Progenitor cell of endocrine pancreas (in vitro differentiated cells): ENCODE data around the gene MAN2A2. TPM values are rescaled to one million over a fixed set of nuclear protein-coding genes. Genes with fewer than 3 reads are reported as not detected.
"Not testable (repeated sequence)": the region's sequence is repeated elsewhere in the genome, so short reads cannot be mapped to it uniquely, and the experiment has no call there.

Source experiments
- DNase-seq: peaks from one replicate; pipeline ENCODE4 v3.0.0; 2021; ENCODE audit warnings: low spot score; ENCODE audit not compliant: unreplicated experiment
- H3K27ac Mint-ChIP-seq: 2 replicates; pipeline ENCODE4 v1.8.0; 2021; ENCODE audit warnings: mild to moderate bottlenecking, moderate library complexity, mixed read lengths
- H3K27me3 Mint-ChIP-seq: 2 replicates; pipeline ENCODE4 v1.8.0; 2021; ENCODE audit warnings: mixed read lengths
- H3K36me3 Mint-ChIP-seq: 2 replicates; pipeline ENCODE4 v1.8.0; 2022; ENCODE audit warnings: mixed read lengths; ENCODE audit not compliant: insufficient read depth
- H3K4me1 Mint-ChIP-seq: 2 replicates; pipeline ENCODE4 v1.8.0; 2021; ENCODE audit warnings: low read depth, mixed read lengths
- H3K4me3 Mint-ChIP-seq: 2 replicates; pipeline ENCODE4 v1.8.0; 2021; ENCODE audit warnings: low read depth, mild to moderate bottlenecking, moderate library complexity, mixed read lengths
- H3K9me3 Mint-ChIP-seq: 2 replicates; pipeline ENCODE4 v1.8.0; 2021; ENCODE audit warnings: low read depth, mixed read lengths
- CTCF ChIP-seq: fragments of 200-600 bp; sonication (generic); IDR thresholded peaks from one replicate; pipeline ENCODE4 v1.5.0; 2021; ENCODE audit warnings: antibody characterized with exemption, mild to moderate bottlenecking; ENCODE audit not compliant: unreplicated experiment
- total RNA-seq: library from RNA; stranded (reverse); gene quantifications from 2 replicates; pipeline ENCODE4 v1.2.1, GENCODE V29; 2021

The MAN2A2 gene
- total RNA-seq, 1 donor from 2014 or later: 117 TPM

GRCh38 chr15:90907051-90907660, 4.1 kb downstream of the MAN2A2 start:
- Mint-ChIP-seq H3K27ac (no peak overlapping the region), H3K36me3 (peaks cover 19% of the 10 kb centered on the region), H3K9me3 (no peaks in the 10 kb centered on the region), H3K27me3 (no peaks in the 10 kb centered on the region), H3K4me3 (no peak overlapping the region), H3K4me1 (peaks cover 8% of the 10 kb centered on the region)
- DNase-seq: no peak
- TF ChIP-seq CTCF: no peak

GRCh38 chr15:90907838-90908507, 4.9 kb downstream of the MAN2A2 start:
- Mint-ChIP-seq H3K36me3 (peaks cover 19% of the 10 kb centered on the region), H3K4me1 (peaks cover 7% of the 10 kb centered on the region), H3K27ac (no peak overlapping the region), H3K9me3 (no peaks in the 10 kb centered on the region), H3K27me3 (no peaks in the 10 kb centered on the region), H3K4me3 (no peak overlapping the region)
- TF ChIP-seq CTCF: no peak
- DNase-seq: no peak

- not testable (repeated sequence) for DNase-seq, H3K4me3 Mint-ChIP-seq, H3K27ac Mint-ChIP-seq, H3K9me3 Mint-ChIP-seq, H3K27me3 Mint-ChIP-seq, H3K4me1 Mint-ChIP-seq
- peaks cover 21% of the 10 kb centered on the region for H3K36me3 Mint-ChIP-seq
Measured at GRCh38 chr15:90909449-90909848, 6.3 kb downstream of the MAN2A2 start.

- no peak for TF ChIP-seq CTCF
- Mint-ChIP-seq H3K36me3 (peaks cover 21% of the 10 kb centered on the region), H3K4me3 (no peak overlapping the region), H3K27me3 (no peaks in the 10 kb centered on the region), H3K9me3 (no peaks in the 10 kb centered on the region), H3K4me1 (no peaks in the 10 kb centered on the region), H3K27ac (no peak overlapping the region)
- no peak for DNase-seq
Measured at GRCh38 chr15:90909976-90910375, 6.9 kb downstream of the MAN2A2 start.

- no peaks in the 10 kb centered on the region for H3K9me3 Mint-ChIP-seq
Measured at GRCh38 chr15:90910441-90911301, 7.6 kb downstream of the MAN2A2 start.

More at GRCh38 chr15:90910441-90911301, 7.6 kb downstream of the MAN2A2 start:
- no peak overlapping the region for H3K27ac Mint-ChIP-seq
- DNase-seq: no peak
- H3K4me3 Mint-ChIP-seq: no peak overlapping the region
- no peak for TF ChIP-seq CTCF
- H3K27me3 Mint-ChIP-seq: no peaks in the 10 kb centered on the region
- no peaks in the 10 kb centered on the region for H3K4me1 Mint-ChIP-seq
- peaks cover 18% of the 10 kb centered on the region for H3K36me3 Mint-ChIP-seq
